Lower leg skin (tissue), 4 donors: ENCODE measurements around the gene LCK. TPM values are rescaled to one million over a fixed set of nuclear protein-coding genes. Genes with fewer than 3 reads are reported as not detected.

ENCODE experiments used
- DNase-seq, 2 donors: peaks; one replicate each; pipeline ENCODE4 v3.0.0-alpha.2; 2019; ENCODE audit warnings: low spot score in 2 of 2
- H3K4me3 ChIP-seq: fragments of 200-600 bp; sonication (generic); 2 replicates; pipeline ENCODE4 v1.5.1; 2017; ENCODE audit warnings: mild to moderate bottlenecking, low read depth; ENCODE audit not compliant: poor library complexity, severe bottlenecking
- CTCF ChIP-seq, 3 donors: fragments of 450-650 bp; IDR thresholded peaks; one replicate each; pipeline ENCODE4 v1.5.1; 2016; ENCODE audit warnings: antibody characterized with exemption in 3 of 3, mild to moderate bottlenecking in 3 of 3, moderate library complexity in 2 of 3
- POLR2A ChIP-seq, 2 donors: fragments of 450-650 bp; IDR thresholded peaks; one replicate each; pipeline ENCODE4 v1.6.1; 2016 to 2017; ENCODE audit warnings: antibody characterized with exemption in 2 of 2, mild to moderate bottlenecking in 1 of 2, moderate library complexity in 1 of 2
- WGBS, 2 donors: methylation state at CpG; one replicate each; pipeline ENCODE4 v1.1.5; 2018; 5-methylcytosine and 5-hydroxymethylcytosine counted together
- intact Hi-C: fragments of 100-400 bp; cut with DNase I; formaldehyde crosslinking; loops from one replicate; pipeline ENCODE4 v1.15.0; 2023; ENCODE audit warnings: low total_unique reads
- total RNA-seq, 4 donors: library from RNA; depleted of rRNA; stranded (reverse); fragments of >200 nt; gene quantifications; one replicate each; pipeline ENCODE4 v1.1.0, GENCODE V29; 2016

LCK gene
- total RNA-seq, 4 donors from 2014 or later, result 0.25 to 3.0 (median 2.0) TPM

GRCh38 chr1:32334864-32335534, 83.9 kb downstream of the LCK start:
- peak overlapping the region; percentile 59 for H3K4me3 ChIP-seq
- intact Hi-C loops, result no loop called here
- TF ChIP-seq POLR2A (IDR thresholded peaks at IDR 0.05) (no peak), CTCF (IDR thresholded peaks at IDR 0.05) (no peak)
- 5% methylated on average over 45 to 46 of the region's 46 CpGs for WGBS, 2 donors
- no peak for DNase-seq

GRCh38 chr1:32335535-32335789, 84.4 kb downstream of the LCK start:
- intact Hi-C loops, result no loop called here
- 0 to 2% methylated on average over 8 to 23 of the region's 34 CpGs for WGBS, 2 donors
- peak overlapping the region; percentile 59 for H3K4me3 ChIP-seq
- TF ChIP-seq POLR2A (IDR thresholded peaks at IDR 0.05) (no peak), CTCF (IDR thresholded peaks at IDR 0.05) (no peak)
- DNase-seq, result no peak

Other genes with a start within 250 kb of the LCK start
- gene KHDRBS1, start 237.4 kb upstream of the LCK start, total RNA-seq, result 10 to 100 TPM; 60.8 to 94.3 (median 84.7) TPM
- 1 to 10 TPM; 2.9 to 5.0 (median 4.3) TPM for gene TMEM39B, start 178.3 kb upstream of the LCK start, total RNA-seq
- gene KPNA6, start 143.2 kb upstream of the LCK start, total RNA-seq, result 10 to 100 TPM; 44.2 to 48.5 (median 44.3) TPM
- gene TXLNA, start 71.6 kb upstream of the LCK start, total RNA-seq, result 10 to 100 TPM; 41.1 to 62.0 (median 56.6) TPM
- 1 to 10 TPM; 2.0 to 3.6 (median 3.3) TPM for gene CCDC28B, start 50.7 kb upstream of the LCK start, total RNA-seq
- gene IQCC, start 45.6 kb upstream of the LCK start, total RNA-seq, result 1 to 10 TPM; 3.4 to 6.5 (median 4.7) TPM
- gene DCDC2B, start 42.2 kb upstream of the LCK start, total RNA-seq, result not detected
- gene TMEM234, start 28.9 kb upstream of the LCK start, total RNA-seq, result 10 to 100 TPM in 2 of 4 donors, 1 to 10 TPM in 2; 2.7 to 14.8 (median 9.0) TPM
- 100 to 1,000 TPM; 128 to 189 (median 169) TPM for gene EIF3I, start 28.9 kb upstream of the LCK start, total RNA-seq
- 1 to 10 TPM in 1 of 4 donors, under 1 TPM in 2, not detected in 1; 0.42 to 1.4 (median 0.51) TPM for gene FAM167B, start 4.0 kb upstream of the LCK start, total RNA-seq
- gene HDAC1, start 40.8 kb downstream of the LCK start, total RNA-seq, result 10 to 100 TPM; 45.7 to 53.9 (median 47.9) TPM
- 10 to 100 TPM in 2 of 4 donors, 1 to 10 TPM in 2; 6.9 to 21.0 (median 11.1) TPM for gene MARCKSL1, start 85.0 kb downstream of the LCK start, total RNA-seq
- 10 to 100 TPM in 2 of 4 donors, 1 to 10 TPM in 2; 7.2 to 20.1 (median 8.7) TPM for gene FAM229A, start 111.2 kb downstream of the LCK start, total RNA-seq
- 1 to 10 TPM in 1 of 4 donors, under 1 TPM in 2, not detected in 1; 0.42 to 1.5 (median 0.84) TPM for gene TSSK3, start 111.3 kb downstream of the LCK start, total RNA-seq
- gene BSDC1, start 143.2 kb downstream of the LCK start, total RNA-seq, result 100 to 1,000 TPM in 3 of 4 donors, 10 to 100 TPM in 1; 72.5 to 147 (median 105) TPM
- under 1 TPM in 1 of 4 donors, not detected in 3; 0.02 TPM for gene ZBTB8B, start 213.8 kb downstream of the LCK start, total RNA-seq